SK-N-SH (cell line): ENCODE measurements around the gene ZSWIM7.

Source experiments
- EP300 ChIP-seq, 2 experiments: IDR thresholded peaks; 2 replicates each; pipeline versions ENCODE4 v1.4.0 to v1.6.1; 2012; ENCODE audit warnings: borderline replicate concordance in 1 of 2, low read depth in 1 of 2, low read length in 1 of 2
- EZH2phosphoT487 ChIP-seq: fragments of 200-600 bp; sonication (generic); IDR thresholded peaks from 2 replicates; pipeline ENCODE4 v1.6.1; 2017; ENCODE audit warnings: low read depth, mixed run types, mild to moderate bottlenecking, antibody characterized with exemption, moderate library complexity, borderline replicate concordance
- GABPA ChIP-seq: IDR thresholded peaks from 2 replicates; pipeline ENCODE4 v1.4.0; 2012; ENCODE audit warnings: low read depth, mild to moderate bottlenecking
- MAX ChIP-seq: IDR thresholded peaks from 2 replicates; pipeline ENCODE4 v1.4.0; 2012; ENCODE audit warnings: low read depth
- TCF12 ChIP-seq: IDR thresholded peaks from 2 replicates; pipeline ENCODE4 v1.4.0; 2012
- TF ChIP-seq, protein P1 (sequence below): IDR thresholded peaks from 2 replicates; pipeline ENCODE4 v1.4.0; 2012; ENCODE audit warnings: low read depth, borderline replicate concordance

DNA sequence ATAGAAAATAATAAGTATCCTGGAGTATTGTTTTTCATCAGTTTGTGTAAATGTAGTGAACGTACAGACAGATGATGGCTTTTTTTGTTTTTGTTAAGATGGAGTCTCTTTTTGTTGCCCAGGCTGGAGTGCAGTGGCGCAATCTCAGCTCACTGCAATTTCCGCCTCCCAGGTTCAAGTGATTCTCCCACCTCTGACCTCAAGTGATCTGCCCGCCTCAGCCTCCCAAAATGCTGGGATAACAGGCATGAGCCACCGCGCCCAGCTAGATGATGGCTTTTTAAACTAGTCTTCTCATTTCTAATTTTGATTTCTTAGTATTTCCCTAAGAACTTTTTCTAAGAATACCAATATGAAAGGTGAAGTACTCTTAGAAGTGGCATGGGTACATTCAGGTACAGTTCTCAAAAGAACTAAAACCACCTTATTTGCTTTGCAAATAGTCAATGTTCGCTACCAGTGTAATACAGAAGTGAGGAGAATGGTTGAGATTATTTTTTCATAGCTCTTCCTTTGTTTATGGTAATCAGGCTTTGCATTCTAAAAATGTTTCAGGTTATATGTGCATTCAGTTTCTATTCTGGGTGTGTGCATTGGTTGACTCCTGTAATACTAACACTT, 34.3 kb upstream of the ZSWIM7 start:
- TF ChIP-seq GABPA (no peak), EP300 (IDR thresholded peaks at IDR 0.05; ENCODE audit: borderline replicate concordance in 1 of 2, low read depth in 1 of 2, low read length in 1 of 2) (no peak), MAX (no peak), EZH2phosphoT487 (no peak), TCF12 (no peak)
- TF ChIP-seq, protein P1, sequence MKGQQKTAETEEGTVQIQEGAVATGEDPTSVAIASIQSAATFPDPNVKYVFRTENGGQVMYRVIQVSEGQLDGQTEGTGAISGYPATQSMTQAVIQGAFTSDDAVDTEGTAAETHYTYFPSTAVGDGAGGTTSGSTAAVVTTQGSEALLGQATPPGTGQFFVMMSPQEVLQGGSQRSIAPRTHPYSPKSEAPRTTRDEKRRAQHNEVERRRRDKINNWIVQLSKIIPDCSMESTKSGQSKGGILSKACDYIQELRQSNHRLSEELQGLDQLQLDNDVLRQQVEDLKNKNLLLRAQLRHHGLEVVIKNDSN, result no peak
